Measurements from ENCODE around the gene CCDC34.

DNA sequence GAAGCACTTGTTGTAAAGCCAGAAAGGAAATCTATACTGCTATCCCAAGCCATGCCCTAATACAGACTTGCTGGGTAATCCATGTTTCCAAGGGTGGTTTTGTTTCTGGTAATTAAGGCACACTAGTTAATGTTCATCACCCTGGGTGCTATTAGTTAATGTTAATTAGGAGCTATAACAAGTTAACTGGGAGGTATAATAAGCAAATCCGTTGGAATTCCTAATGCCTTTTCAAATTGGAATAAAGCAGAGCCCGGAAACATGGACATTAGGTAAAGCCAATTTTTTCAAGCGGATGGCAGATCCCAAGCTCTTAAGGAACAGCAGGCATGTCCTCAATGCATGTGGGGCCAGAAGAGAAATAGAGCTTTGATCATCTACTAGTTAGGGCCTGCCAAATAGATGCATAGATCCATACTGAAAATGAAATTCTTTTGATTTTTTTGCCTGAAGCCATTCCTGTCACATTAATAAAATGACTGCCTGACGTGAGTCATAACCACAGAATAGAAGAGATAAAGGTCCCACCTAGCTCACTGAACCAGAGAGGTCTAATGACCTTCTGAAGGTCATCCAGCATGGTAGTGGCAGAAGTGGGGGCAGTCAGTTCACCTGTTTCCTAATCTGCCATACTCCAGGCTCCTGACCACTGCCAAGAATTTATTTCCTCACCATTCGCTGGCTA, 28.5 kb upstream of the CCDC34 start:
- TF ChIP-seq POLR2A (IDR thresholded peaks at IDR 0.05; ENCODE audit: low read depth, low read length), result no peak
- TF ChIP-seq, protein P1, sequence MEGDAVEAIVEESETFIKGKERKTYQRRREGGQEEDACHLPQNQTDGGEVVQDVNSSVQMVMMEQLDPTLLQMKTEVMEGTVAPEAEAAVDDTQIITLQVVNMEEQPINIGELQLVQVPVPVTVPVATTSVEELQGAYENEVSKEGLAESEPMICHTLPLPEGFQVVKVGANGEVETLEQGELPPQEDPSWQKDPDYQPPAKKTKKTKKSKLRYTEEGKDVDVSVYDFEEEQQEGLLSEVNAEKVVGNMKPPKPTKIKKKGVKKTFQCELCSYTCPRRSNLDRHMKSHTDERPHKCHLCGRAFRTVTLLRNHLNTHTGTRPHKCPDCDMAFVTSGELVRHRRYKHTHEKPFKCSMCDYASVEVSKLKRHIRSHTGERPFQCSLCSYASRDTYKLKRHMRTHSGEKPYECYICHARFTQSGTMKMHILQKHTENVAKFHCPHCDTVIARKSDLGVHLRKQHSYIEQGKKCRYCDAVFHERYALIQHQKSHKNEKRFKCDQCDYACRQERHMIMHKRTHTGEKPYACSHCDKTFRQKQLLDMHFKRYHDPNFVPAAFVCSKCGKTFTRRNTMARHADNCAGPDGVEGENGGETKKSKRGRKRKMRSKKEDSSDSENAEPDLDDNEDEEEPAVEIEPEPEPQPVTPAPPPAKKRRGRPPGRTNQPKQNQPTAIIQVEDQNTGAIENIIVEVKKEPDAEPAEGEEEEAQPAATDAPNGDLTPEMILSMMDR (conservative IDR thresholded peaks at IDR 0.05; ENCODE audit: low read depth, low read length), result no peak

Data from IMR-90 (cell line).